GM13976 (cell line): ENCODE results near the gene DAB1.

ENCODE experiments used
- DNase-seq: peaks from one replicate; pipeline ENCODE4 v3.0.0; 2012; ENCODE audit warnings: low spot score
- in situ Hi-C: fragments of 300-500 bp; cut with MboI; formaldehyde crosslinking; loops from one replicate; pipeline ENCODE4 v1.12.0; 2022; ENCODE audit warnings: low sequenced_read_pairs, mixed read lengths, inconsistent platforms; ENCODE audit not compliant: unreplicated experiment
- TF ChIP-seq, protein P1 (sequence below): IDR thresholded peaks from 2 replicates; pipeline ENCODE4 v1.5.1; 2012; ENCODE audit warnings: borderline replicate concordance, mild to moderate bottlenecking; ENCODE audit not compliant: insufficient read depth; ENCODE audit errors: extremely low read depth, missing control alignments, control extremely low read depth

Gene DAB1

DNA sequence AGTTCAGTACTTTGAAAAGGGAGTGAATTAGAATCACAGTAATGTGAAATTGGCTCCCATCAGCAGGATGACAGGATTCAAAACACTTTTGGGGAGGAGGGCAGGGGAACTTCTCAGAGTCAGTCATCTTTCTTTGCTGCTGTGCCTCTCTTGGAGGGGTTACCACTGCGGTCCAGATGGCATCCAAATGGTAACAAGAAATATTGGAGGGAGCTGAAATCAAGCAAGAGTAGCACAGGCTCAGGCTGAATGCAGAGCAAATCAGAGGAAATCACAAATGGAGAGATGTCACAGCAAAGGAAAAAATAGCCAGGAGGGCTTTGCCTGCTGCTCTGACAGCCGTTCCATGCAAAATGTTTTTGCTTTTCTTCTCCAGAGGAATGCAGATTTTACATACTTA, 383.0 kb downstream of the DAB1 start:
- TF ChIP-seq, protein P1, sequence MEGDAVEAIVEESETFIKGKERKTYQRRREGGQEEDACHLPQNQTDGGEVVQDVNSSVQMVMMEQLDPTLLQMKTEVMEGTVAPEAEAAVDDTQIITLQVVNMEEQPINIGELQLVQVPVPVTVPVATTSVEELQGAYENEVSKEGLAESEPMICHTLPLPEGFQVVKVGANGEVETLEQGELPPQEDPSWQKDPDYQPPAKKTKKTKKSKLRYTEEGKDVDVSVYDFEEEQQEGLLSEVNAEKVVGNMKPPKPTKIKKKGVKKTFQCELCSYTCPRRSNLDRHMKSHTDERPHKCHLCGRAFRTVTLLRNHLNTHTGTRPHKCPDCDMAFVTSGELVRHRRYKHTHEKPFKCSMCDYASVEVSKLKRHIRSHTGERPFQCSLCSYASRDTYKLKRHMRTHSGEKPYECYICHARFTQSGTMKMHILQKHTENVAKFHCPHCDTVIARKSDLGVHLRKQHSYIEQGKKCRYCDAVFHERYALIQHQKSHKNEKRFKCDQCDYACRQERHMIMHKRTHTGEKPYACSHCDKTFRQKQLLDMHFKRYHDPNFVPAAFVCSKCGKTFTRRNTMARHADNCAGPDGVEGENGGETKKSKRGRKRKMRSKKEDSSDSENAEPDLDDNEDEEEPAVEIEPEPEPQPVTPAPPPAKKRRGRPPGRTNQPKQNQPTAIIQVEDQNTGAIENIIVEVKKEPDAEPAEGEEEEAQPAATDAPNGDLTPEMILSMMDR = no peak
- DNase-seq = no peak
- in situ Hi-C loops = no loop called here

DNA sequence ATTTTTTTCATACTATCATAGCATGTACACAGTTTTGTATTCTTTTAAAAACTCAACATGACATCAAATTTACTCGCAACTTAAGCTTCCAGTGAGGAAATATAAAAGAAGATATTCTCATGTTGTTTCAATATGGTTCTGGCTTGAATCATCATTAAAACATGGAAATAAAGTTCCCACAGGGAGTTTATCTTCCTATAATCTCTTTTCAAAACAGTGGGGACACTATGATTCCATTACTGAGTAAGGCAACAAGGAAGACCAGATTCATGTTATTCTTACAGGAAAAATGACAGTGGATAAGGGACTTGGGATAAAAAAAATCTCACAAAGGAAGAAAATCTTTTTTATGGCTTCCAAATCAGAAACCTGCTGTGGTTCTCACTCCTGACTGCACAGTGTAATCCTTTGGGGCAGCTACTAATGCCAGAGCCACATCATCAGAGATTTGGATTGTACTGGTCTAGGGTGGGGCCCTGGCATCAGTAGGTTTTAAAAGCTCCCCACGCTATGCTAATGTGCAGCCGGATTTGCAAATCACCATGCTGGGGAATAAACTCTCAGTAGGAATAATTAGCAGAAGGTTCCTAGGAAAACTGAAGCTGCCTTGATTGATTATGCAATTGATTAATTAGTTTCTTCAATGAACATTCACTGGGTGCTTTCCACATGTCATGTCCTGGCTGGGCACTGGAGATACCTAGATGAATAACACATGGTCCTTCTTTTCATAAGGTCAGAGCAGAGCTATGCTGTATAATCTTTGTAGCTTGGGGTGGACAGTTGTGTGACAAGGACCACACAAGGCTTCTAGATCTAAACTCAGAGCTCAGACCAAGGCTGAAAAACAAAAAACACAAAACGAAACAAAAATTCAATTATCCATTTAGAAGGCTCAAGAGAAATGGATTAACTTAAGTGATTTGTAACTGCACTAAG, 386.9 kb downstream of the DAB1 start:
- DNase-seq = no peak
- TF ChIP-seq, protein P1 = no peak

DNA sequence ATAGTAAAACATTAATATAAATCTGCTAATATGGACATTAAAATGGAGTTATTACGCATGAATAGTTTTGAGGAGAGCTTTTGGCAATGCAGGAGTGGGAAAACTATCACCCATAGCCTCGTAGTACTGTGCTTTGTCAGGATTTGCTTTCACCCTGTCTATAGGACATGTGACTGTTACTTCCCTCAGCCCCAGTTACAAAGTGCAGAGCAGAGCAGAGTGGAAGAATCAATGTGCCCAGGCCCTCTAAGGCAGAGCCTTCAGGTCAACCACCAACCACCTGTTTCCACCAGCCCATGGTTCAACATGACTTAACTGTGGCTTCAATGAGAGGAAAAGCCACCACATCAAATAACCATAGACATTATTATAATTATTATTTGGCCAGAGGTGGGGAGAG, 389.1 kb downstream of the DAB1 start:
- TF ChIP-seq, protein P1 = no peak
- in situ Hi-C loops = no loop called here
- no peak for DNase-seq

More for the DNA sequence above, 386.9 kb downstream of the DAB1 start:
- in situ Hi-C loops = no loop called here

DNA sequence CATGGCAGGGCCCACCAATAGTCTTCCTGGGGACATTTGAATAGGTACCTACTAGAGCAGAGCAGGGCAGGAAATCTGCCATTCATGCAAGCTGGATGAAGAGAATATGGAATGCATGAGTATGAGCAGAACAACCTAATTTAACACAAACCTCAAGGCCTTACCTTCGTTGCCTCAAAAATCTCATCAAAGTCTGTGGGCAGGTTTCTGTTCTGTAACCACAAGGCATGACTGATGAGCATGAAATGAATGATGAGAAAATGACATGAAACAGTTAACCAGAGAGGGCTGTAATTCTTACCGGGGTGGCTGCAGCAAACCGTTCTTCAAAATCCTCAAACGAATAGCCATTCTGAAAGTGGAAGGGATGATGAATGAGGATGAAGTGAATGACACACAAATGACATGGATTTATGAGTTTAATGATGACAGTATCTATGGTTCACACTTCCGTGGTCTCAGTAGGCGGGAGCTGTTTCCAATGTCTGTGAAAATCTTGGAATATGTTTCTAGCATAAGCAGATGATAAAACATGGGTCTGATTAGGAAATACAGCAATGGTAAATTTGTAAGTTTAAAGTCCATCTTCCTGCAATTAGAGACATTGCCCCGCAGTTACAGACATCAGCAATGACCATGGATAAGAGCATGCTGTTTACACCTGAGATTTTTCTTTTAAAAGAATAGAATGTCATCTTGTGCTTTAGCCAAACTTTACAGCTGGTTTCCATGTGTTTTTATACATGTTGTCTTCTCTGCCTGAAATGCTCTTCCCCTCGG, 390.4 kb downstream of the DAB1 start:
- no peak for DNase-seq
- in situ Hi-C loops = no loop called here
- TF ChIP-seq, protein P1 = no peak

DNA sequence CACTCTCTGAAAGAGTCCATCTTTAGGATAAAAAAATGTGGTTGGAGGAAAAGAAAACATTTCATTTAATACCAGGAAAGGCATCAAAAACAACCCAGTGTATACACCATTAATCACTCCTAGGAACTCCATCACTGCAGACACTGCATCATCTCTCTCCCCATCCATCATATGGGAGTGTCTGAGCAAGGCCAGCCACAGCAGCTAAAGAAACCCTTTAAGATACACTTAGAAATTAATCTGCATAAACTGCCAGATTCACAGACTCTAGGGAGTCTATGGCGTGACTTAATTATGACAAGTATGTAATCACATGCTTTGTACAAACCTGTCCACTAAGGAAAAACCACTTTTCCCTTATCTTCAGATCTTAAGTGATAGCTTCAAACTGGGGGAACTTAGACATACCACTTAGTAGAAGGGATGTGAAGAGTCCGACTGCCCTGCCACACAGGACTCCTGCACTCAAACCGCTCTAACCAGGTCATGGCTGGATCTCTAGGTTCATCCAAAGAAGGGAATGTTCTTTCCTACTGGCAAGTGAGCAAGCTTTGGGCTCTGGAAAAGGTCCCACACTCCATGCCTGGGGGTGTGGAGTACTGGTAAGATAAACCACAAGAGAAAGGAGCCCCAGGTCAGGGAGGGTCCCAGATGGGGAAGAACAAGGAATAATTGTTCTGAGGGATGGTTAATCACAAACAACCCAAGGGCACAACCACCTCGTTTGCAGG, 397.1 kb downstream of the DAB1 start:
- DNase-seq = no peak
- in situ Hi-C loops = no loop called here
- TF ChIP-seq, protein P1 = no peak

DNA sequence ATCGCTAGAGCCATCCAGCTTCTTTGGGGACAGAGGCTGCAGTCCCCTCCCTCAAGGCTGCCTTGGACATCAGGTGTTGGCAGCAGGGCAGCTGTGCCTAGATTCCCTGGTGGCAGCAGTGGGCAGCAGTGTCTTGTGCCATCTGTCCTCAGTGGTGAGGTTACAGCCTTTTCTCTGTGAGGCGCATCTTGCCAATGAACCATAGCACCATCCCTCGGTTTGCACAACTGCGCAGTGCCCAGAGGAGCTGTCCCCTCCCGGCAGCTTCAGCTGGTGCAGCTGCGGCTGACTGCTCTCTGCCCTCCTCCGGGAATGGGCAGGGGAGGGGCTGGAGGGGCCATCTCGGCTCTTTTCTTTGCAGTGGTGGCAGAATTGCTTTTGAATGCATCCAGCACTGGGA, 399.0 kb downstream of the DAB1 start:
- in situ Hi-C loops = no loop called here
- no peak for DNase-seq
- TF ChIP-seq, protein P1 = no peak
